ENCODE results near the gene MRPL48.

- TF ChIP-seq CTCF (IDR thresholded peaks at IDR 0.05) (no peak), POLR2A (IDR thresholded peaks at IDR 0.05) (peak; percentile 88)
Measured at GRCh38 chr11:73787643-73788558, at the start of gene MRPL48.
